GM06990 (cell line): Measurements from ENCODE around the gene ATP6V0B.

Source experiments
- DNase-seq: peaks from one replicate; pipeline ENCODE4 v3.0.0-alpha.2; 2011; ENCODE audit not compliant: insufficient read length; ENCODE audit errors: extremely low read depth
- H3K27me3 ChIP-seq: replicated peaks from 2 replicates; pipeline ENCODE4 v1.6.0; 2011; ENCODE audit warnings: low read length; ENCODE audit not compliant: control insufficient read depth, insufficient read depth
- H3K36me3 ChIP-seq: 2 replicates; pipeline ENCODE4 v1.5.1; 2011; ENCODE audit warnings: low read length; ENCODE audit not compliant: control insufficient read depth, insufficient read depth
- H3K4me3 ChIP-seq: replicated peaks from 2 replicates; pipeline ENCODE4 v1.5.1; 2011; ENCODE audit warnings: low read depth, mild to moderate bottlenecking, control low read depth, low read length
- TF ChIP-seq, protein P1 (sequence below): IDR thresholded peaks from 2 replicates; pipeline ENCODE4 v1.5.1; 2011; ENCODE audit warnings: low read length, control low read depth, mild to moderate bottlenecking, inconsistent platforms; ENCODE audit not compliant: insufficient read depth, poor library complexity, severe bottlenecking

The ATP6V0B gene

GRCh38 chr1:44012941-44013609 lies 38.3 kb downstream of the ATP6V0B start:
- TF ChIP-seq, protein P1, sequence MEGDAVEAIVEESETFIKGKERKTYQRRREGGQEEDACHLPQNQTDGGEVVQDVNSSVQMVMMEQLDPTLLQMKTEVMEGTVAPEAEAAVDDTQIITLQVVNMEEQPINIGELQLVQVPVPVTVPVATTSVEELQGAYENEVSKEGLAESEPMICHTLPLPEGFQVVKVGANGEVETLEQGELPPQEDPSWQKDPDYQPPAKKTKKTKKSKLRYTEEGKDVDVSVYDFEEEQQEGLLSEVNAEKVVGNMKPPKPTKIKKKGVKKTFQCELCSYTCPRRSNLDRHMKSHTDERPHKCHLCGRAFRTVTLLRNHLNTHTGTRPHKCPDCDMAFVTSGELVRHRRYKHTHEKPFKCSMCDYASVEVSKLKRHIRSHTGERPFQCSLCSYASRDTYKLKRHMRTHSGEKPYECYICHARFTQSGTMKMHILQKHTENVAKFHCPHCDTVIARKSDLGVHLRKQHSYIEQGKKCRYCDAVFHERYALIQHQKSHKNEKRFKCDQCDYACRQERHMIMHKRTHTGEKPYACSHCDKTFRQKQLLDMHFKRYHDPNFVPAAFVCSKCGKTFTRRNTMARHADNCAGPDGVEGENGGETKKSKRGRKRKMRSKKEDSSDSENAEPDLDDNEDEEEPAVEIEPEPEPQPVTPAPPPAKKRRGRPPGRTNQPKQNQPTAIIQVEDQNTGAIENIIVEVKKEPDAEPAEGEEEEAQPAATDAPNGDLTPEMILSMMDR = no peak
- no peaks in the 10 kb centered on the region for H3K27me3 ChIP-seq
- no peaks in the 10 kb centered on the region for H3K36me3 ChIP-seq
- DNase-seq = no peak
- no peak overlapping the region for H3K4me3 ChIP-seq

DNA sequence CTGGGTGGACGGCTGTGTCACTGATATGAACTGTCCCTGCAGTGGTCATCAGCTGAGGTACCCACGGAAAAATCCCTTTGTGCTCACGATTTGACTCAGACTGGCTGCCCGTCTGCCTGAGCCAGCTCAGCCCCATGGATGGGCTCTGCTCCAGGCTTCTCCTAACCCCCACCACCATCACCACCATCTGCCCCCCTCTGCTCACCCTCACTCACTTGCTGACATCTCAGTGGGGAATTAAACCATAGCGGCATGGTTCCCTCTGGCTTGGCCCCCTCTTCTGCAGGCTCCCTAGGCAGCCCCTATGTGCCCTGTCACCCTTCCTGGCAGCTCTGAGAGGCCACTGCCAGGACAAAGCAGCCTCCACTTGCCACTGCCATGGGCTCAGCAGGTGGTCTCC lies 39.2 kb downstream of the ATP6V0B start:
- DNase-seq = no peak
- TF ChIP-seq, protein P1 = no peak
- H3K4me3 ChIP-seq = no peak overlapping the region
- no peaks in the 10 kb centered on the region for H3K36me3 ChIP-seq
- H3K27me3 ChIP-seq = no peaks in the 10 kb centered on the region

DNA sequence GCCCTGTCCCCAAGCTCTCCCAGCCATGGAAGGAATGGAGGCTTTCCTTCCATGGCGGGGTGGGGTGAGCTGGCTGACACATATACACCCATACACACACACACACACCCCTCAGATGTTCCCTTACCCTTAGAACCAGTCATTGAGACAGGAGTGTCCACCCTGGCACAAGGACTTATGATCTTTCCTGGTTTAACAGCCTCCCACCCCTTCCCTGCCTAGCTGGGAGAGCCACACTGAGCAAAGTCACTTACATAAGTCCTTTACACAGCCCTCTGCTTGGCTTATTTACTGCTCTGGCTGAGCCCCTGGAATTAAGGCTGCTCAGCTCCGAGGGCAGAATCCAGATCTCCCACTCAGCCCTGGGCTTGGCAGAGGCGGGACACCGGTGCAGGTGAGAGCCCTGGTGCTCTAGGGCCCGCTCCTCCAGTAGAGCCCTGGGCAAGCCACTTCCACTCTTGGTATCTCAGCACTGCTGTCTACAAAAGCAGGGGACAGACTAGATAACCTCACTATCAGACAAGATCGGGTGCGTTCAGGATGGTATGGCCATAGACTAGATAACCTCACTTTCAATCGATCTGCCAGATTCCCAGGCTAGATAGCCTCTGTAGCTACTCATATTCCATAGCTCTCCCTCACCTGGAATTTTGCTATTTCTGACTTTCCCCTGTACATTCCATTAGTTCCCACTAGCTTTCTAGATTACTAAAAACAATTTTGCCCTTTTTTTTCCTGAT lies 39.8 kb downstream of the ATP6V0B start:
- TF ChIP-seq, protein P1 = no peak
- H3K27me3 ChIP-seq = no peaks in the 10 kb centered on the region; the same call in 1 of the 2 replicates
- no peaks in the 10 kb centered on the region for H3K36me3 ChIP-seq
- DNase-seq = no peak
- no peak overlapping the region for H3K4me3 ChIP-seq

DNA sequence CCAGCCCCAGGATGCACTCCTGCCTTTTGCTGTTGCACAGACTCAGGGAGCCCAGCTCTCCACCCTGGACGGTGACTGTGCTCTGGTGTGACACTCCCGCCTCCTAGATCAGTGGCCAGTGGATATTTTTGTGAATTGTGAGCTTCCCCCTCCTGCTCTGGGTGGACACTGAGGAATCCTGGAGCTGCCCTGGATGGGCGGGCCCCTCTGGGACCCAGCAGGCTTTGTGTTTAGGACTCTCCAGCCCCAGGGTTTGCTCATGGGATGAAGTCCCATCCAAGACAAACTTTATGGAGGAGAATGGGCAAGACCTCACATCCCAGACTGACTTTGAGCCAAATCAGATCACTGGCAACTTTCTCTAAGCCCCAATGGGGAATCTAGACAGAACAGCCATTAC lies 40.4 kb downstream of the ATP6V0B start:
- no peak for DNase-seq
- TF ChIP-seq, protein P1 = no peak
- no peaks in the 10 kb centered on the region; the same call in 1 of the 2 replicates for H3K27me3 ChIP-seq

DNA sequence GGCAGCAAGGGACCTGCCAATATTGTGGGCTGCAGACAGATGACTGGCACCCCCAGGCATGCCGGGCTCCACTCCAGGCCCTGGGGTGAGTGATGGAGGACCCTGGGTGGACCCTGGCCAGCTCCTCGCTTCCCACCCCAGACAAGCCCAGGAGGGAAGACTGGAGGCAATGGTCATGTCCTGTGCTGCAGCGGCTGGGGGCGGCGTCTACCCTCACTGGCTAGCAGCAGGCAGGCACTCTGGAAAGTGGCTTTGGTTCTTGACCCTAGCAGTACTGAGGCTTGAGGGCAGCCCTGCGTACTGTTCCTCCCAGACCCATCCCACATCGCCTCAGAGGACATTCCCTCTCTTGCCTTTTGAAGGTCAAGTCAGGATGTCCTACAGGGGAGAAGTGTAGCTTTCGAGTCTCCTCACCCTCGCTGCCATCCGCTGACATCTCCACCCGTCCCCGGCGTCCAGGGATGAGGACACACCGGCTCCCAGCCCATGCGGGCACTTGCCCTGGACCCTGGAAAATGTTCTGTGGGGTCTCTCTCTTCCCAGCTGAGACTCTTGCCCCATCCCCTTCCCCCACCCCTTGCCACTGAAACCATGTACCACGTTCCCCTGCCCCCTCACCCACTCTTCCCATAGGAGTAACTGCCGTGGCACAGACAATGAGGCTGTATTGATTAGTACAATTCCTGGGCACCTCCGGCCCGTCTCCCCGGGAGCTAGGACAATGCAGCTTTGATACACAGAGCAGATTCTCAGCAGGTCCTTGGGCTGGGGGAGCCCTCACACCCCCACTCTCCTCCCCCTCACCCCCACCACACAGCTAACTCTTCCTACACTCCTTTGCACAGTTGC lies 41.5 kb downstream of the ATP6V0B start:
- Histone ChIP-seq H3K27me3 (no peaks in the 10 kb centered on the region; the same call in 1 of the 2 replicates), H3K36me3 (no peaks in the 10 kb centered on the region), H3K4me3 (no peak overlapping the region)
- DNase-seq = no peak
- TF ChIP-seq, protein P1 = no peak

More for the DNA sequence above, 40.4 kb downstream of the ATP6V0B start:
- H3K4me3 ChIP-seq = no peak overlapping the region
- no peaks in the 10 kb centered on the region for H3K36me3 ChIP-seq
